NCI-H2227 (cell line): ENCODE results near the gene LTBP1.
"Not testable (repeated sequence)": the region's sequence is repeated elsewhere in the genome, so short reads cannot be mapped to it uniquely, and the experiment has no call there.

Experiments used
- DNase-seq: peaks from one replicate; lab custom pipeline; 2025; ENCODE audit not compliant: unreplicated experiment; lab: John Stamatoyannopoulos, UW

The LTBP1 gene

GRCh38 chr2:32960238-32960637 is 13.5 kb downstream of the LTBP1 start:
- DNase-seq, result no peak

DNA sequence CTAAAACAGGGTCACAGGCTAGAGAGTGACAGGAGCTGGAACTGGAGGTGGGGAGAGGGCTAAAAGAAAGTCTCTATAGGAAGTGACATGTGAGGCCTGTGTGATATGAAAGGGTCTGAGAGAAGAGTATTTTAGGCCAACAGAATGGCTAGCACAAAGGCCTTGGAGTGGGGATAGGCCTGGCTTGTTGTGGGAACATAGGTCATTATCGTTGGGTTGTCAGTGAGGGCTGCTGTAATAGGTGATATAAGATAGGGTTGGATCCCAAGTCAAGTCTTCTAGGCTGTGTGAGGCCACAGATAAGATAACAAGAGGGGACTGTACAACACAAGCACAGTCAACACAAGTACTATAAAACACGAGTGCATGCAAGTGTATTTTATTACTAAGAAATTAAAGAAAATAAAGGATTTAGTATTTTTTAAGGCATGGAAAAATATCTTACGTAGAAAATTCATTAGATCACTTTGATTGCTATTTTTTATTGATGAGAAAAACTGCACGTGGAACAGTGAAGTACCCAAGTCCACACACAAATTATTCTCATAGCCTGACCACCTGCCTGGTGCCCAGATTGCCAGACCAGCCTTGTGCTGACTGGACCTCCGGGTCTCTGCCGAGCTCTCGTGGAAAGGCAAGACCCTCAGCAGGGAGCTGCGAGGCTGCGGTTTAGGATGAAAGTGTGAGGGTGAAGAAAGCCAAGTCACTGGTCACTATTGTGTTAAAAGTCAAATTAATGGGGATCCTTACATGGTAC is 14.1 kb downstream of the LTBP1 start:
- no peak for DNase-seq

DNA sequence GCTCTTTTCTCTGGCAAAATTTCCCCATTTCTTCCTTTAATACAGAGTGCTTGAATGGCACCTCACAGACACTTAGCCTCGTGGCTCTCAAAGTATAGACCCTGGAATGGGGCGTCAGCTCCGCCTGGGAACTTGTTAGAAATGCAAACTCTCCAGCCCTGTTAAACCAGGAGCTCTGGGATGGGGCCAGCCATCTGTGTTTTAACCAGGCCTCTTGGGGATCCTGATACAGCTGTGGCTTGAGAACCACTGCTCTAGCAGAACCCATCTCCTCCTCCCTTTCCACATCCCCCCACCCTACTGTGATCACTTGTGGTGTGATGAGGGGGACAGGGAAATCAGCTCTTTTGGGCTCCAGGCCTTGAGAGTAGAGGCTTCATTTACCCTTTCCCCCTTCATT is 15.9 kb downstream of the LTBP1 start:
- no peak for DNase-seq

DNA sequence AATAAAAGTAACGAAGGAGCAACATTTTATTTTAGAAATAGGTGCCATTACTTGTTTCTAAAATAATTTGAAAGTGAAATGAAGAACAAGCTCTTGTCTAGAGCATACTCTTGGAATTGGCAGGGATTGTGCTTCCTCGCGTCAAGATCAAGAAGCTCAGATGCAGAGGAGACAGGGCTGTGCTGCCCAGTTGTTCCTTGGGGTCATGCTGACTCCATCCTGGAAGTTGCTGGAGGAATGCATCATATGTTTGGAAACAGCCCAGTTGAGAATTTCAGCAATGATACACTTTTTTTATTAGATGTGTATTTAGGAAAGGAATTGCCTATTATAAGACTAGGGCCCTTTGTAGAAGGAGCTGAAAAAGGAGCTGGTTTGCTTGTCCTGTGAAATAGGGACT is 17.2 kb downstream of the LTBP1 start:
- no peak for DNase-seq

- no peak for DNase-seq
Measured at GRCh38 chr2:32965523-32966171, 18.9 kb downstream of the LTBP1 start.

GRCh38 chr2:32969444-32970162 is 22.9 kb downstream of the LTBP1 start:
- no peak for DNase-seq

DNA sequence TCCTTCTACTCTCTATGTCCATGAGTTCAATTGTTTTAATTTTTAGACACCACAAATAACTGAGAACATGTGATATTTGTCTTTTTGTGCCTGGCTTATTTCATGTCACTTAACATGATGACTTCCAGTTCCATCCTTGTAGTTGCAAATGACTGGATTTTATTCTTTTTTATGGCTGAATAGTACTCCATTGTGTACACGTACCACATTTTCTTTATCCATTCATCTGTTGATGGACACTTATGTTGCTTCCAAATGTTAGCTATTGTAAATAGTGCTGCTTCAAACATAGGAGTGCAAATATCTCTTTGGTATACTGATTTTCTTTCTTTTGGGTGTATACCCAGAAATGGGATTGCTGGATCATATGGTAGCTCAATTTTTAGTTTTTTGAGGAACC is 27.0 kb downstream of the LTBP1 start:
- DNase-seq, result not testable (repeated sequence)

DNA sequence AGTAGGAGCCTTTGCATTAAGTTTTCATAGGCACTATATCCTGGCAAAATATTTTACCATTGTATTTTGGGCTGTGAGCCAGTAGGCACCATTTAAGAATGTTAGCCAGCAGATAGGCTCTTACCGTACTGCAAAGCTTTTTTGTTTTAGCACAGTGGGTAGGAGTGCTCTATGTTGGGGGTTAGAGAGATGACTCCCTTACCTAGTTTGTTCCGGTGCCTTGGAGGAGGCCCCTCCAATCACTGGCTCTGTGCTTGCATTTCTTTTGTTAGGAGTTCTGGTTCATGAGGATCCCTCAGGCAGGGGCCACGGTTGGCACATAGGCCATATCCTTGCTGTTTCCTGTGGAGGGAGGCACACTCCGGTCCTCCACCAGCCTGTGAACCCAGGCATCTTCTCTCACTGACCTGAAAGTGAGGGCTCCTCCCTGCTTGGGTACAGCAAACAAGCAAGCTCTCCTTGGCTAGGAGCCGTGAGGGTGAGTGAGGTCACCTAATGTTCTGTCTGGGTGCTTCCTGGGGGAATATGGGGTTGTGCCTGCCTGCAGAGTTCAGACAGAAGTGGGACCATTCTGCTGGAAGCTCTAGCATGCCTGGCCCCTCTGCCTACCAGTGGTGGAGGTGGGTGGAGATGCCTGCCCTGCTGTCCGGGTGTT is 29.8 kb downstream of the LTBP1 start:
- DNase-seq, result no peak

DNA sequence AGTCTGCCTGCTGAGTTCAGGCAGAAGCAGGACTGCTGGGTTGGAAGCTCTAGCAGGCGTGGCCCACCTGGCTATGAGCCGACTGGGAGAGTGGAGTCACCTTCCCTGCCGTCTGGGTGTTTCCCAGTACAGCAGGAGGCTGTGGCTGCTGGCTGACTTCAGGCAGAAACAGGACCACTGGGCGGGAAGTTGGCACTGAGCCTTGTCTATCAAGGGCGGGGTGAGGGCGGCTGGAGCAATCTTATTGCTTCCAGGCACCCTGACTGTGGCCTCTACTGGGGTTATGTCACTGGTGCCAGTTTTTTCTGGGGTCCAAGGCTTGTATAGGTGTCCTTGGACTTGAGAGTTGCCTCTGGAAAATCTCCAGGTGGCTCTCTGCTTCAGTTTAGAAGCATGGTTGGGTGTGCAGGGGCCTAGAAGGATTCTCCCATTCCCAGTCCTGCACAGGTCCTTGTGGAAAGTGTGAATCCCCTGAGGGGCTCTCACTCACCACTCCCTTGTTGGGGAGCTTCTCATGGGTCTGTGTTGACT is 30.5 kb downstream of the LTBP1 start:
- no peak for DNase-seq

GRCh38 chr2:32981612-32982011 is 34.9 kb downstream of the LTBP1 start:
- no peak for DNase-seq

GRCh38 chr2:32983193-32983924 is 36.6 kb downstream of the LTBP1 start:
- DNase-seq, result not testable (repeated sequence)

DNA sequence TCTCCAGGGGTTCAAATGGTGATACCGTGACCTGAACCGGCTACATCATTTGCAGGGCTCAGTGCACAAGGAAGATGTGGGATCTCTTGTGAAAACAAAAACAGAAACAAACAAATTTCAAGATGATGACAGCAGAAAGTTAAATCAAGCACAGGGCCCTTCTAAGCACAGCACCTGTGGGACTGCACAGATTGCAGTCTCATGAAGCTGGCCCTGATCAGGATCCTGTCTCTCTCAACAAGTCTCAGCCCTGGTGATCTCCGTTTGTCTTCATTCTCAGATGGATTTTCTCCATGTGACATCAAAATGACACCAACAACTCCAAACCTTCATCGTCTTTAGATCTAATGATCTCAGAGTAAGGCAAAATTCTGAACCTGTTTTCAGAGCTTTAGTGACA is 39.7 kb downstream of the LTBP1 start:
- no peak for DNase-seq

GRCh38 chr2:32988525-32988924 is 41.8 kb downstream of the LTBP1 start:
- DNase-seq, result no peak

DNA sequence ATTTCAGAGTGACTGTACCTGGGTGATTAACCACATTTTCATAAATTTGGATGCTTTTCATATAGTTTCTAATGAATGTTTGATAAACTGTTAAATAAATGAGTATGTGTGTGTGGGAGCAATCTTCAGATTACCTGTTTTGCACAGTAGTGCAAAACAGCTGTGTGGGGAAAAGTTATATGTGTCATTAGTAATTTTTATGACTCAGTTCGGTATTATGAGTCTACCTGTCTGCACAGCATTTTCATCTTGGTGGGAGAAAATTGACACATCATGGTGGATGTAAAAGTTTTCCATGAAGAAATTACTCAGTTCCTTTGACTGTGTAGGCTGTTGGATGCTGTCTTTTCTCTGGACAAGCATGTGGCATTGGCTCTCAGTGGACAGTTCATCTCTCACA is 43.8 kb downstream of the LTBP1 start:
- no peak for DNase-seq

GRCh38 chr2:32991091-32991845 is 44.5 kb downstream of the LTBP1 start:
- no peak for DNase-seq

GRCh38 chr2:32993005-32993539 is 46.3 kb downstream of the LTBP1 start:
- DNase-seq, result no peak

DNA sequence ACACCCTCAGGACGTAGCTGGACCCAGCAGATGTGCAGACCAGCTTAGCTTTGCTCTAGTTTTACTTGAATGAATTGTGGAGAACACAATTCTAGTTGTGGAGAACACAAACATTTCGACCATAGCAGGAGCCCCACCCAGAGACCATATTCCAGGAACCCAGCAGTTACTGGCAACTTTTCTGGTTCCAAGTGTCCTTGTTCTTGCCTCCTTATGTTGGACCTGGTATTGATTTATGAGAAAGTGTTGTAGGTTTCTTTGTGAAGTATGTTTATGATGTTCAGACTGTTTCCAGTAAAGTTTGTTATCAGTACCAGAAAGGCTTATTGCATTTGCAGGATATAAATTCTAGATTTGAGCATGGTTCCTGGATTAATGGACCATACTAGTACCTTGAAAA is 51.0 kb downstream of the LTBP1 start:
- no peak for DNase-seq

DNA sequence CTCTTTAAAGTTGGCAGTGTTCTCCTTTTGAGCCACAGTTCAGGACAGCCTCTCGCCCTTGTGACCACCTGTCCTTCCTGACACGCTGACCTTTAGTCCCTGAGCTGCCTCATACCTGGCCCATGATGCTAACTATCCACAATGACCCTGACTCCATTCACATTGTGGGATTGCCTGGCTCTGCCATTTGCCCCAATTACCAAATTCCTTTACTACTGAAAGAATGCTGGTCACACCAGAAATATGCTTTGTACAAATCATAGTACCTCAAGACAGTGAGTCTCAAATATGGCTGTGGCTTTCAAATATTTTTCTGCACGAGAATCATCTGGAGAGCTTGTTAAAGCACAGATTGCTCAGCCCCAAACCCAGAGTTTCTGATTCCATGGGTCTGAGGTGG is 54.2 kb downstream of the LTBP1 start:
- DNase-seq, result no peak

DNA sequence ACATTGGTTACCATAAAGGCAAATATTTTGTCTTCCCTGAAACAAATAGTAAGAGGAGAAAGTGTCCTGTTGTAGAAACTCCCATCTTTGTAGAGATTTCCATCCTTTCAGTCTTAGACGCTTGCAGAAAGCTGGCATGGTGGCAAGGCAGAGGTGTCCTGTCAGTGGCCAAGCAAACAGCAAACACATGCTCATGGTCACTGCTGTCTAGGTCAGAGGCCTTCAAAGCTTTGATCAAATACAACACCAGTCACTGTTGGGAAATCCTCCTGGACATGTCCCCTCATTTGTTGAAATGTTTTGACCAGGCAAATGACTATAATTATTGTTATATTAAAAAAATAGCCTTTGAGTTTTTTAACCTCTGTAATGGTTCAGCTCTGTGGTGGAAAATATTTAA is 55.1 kb downstream of the LTBP1 start:
- DNase-seq, result no peak

DNA sequence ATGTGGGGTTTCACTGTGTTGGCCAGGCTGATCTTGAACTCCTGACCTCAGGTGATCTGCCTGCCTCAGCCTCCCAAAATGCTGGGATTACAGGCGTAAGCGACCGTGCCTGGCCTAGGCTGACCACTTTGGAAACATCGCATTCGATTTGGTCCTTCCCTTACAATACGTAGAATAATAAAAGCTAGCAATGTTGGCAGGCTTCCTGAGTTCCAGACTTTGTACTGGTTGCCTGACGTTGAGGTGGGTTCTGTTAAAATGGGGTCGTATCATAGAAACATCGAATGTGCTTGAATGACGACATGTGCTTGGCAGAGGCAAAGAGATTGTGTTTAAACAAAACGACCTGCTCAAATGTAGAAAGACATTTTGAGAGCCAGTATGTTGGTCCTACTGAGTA is 56.1 kb downstream of the LTBP1 start:
- DNase-seq, result no peak
